ENCODE results near the gene ZNF444. TPM values are rescaled to one million over a fixed set of nuclear protein-coding genes. Genes with fewer than 3 reads are reported as not detected.

Gene ZNF444
- total and polyA plus RNA-seq, 2 of the 8 experiments (the other 6 are each of a cell fraction or from before 2014, with no cell fraction given): 49.5 to 54.5 TPM

DNA sequence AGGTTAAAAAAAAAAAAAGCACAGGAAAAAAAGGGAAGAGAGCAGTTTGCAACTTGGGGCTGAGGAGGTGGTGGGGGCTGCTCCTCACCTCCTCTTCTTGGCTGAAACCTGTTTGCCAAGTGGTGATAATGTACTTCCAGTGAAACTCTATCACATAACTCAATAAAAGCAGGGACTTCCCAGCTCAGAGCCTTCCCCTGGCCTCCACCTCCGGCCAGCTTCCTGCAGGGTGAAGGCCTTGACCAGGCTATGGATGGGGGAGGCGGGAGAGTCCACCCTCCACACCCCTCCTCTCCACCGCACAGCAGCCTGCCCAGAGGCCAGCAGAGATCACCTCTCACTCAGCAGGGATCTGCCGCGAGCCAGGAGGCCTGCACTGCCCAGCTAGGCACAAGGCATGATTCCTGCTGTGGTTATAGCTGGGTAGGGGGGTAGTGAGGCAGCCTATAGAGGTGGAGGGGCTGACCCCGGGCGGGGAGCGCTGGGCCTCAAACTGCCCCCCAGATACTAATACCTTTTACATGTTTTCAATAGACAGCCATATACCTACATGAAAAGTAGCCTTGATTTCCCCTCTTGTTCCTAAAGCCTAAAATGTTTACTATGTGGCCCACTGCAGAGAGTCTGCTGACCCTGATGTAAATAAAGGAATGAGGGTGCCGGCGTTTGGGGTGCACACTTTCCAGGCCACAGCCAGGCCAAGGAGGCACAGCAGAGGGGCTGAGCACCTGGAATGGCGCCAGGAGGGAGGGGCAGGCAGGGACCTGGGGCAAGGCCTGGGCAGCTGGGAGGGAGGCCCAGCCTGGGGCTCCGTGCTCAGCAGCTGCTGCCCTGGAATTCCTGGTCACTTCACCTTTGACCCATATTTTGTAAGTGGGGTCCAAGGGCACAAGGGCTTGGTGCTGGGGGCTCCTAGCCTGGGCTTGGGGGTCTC is 30.3 kb upstream of the ZNF444 start:
- no peak overlapping the region for H2AK5ac ChIP-seq (ENCODE audit: low read depth, low read length)
- H3K23me2 ChIP-seq (ENCODE audit: low read depth, low read length): no peaks in the 10 kb centered on the region
- H3K4ac ChIP-seq (replicated peaks; ENCODE audit: insufficient read length, low read depth, low read length): no peak overlapping the region
- H3K14ac ChIP-seq (ENCODE audit: insufficient read length): no peak overlapping the region
- no peak overlapping the region for H3K4me3 ChIP-seq (ENCODE audit: extremely low read depth in 1 of 4, insufficient read depth in 2 of 4, low read depth in 3 of 4, low read length in 4 of 4)
- H2BK12ac ChIP-seq (ENCODE audit: low read depth, low read length): no peak overlapping the region
- no peak overlapping the region for H3K23ac ChIP-seq (ENCODE audit: insufficient read length)
- H3K4me1 ChIP-seq (replicated peaks in 1 of 4; ENCODE audit: control insufficient read depth in 3 of 4, insufficient read depth in 4 of 4, low read length in 3 of 4): peaks cover 6 to 60% (median 40%) of the 10 kb centered on the region in 4 experiments
- no peak overlapping the region for H3K9ac ChIP-seq (replicated peaks in 1 of 4; ENCODE audit: extremely low read depth in 1 of 4, low read depth in 3 of 4, low read length in 3 of 4)
- no peak overlapping the region for H2BK15ac ChIP-seq (ENCODE audit: low read length)
- peaks cover 20% of the 10 kb centered on the region for H3K79me1 ChIP-seq (ENCODE audit: low read depth, low read length)
- no peak overlapping the region for H2BK120ac ChIP-seq (replicated peaks; ENCODE audit: low read depth, low read length)
- no peak overlapping the region for H3K18ac ChIP-seq (ENCODE audit: extremely low read depth, low read length)
- H2BK20ac ChIP-seq (ENCODE audit: low read length): no peak overlapping the region
- H3K27ac ChIP-seq (ENCODE audit: low read depth, low read length): no peak overlapping the region; the same call in 1 of the 2 replicates
- H3K79me2 ChIP-seq (ENCODE audit: control insufficient read depth in 1 of 2, insufficient read depth in 2 of 2, low read length in 2 of 2): peaks cover 49 to 96% of the 10 kb centered on the region in 2 experiments
- H2AFZ ChIP-seq (ENCODE audit: low read length): no peak overlapping the region
- POLR2A ChIA-PET (ENCODE audit: partially characterized antibody): interaction anchor here (1.0 to 6.0 kb wide), 10 partner anchors 8 to 51 kb away, joined by 3 to 51 read pairs (median 6); partner anchors contain the start of gene ZNF787
- 67% methylated on average over 12 of the region's 12 CpGs; no CpG with 5 or more reads in 1 of the 2 experiments for WGBS, 2 experiments (ENCODE audit: extremely low coverage in 1 of 2, insufficient coverage in 1 of 2, insufficient read length in 1 of 2, insufficient replicate concordance in 2 of 2, low coverage in 1 of 2, low lambda C conversion rate in 2 of 2, missing lambda C conversion rate in 1 of 2)
- peak overlapping the region; percentile 13 to 31 for H3K4me2 ChIP-seq (ENCODE audit: insufficient read depth in 1 of 2, low read depth in 2 of 2, low read length in 2 of 2)
- TF ChIP-seq SIN3A (conservative IDR thresholded peaks at IDR 0.05 in 1 of 2, IDR thresholded peaks at IDR 0.05 in 1 of 2; ENCODE audit: low read depth in 1 of 2, low read length in 2 of 2): no peak
- peak; percentile 17 for TF ChIP-seq ASH2L (IDR thresholded peaks at IDR 0.05; ENCODE audit: low read length)
- H2BK5ac ChIP-seq (ENCODE audit: low read depth, low read length): peak overlapping the region; percentile 72
- DNase-seq (ENCODE audit: low read depth in 1 of 2, low spot score in 2 of 2) (no peak), FAIRE-seq (no peak)
- CTCF ChIA-PET (ENCODE audit: partially characterized antibody): interaction anchor here (0.6 to 1.9 kb wide), 9 partner anchors 32 to 563 kb away, joined by 3 to 5 read pairs (median 3); no protein-coding TSS in a partner anchor
- H4K5ac ChIP-seq (ENCODE audit: insufficient read length, low read depth, low read length): no peak overlapping the region
- H4K91ac ChIP-seq (replicated peaks; ENCODE audit: insufficient read length, low read length): no peak overlapping the region
- H4K20me1 ChIP-seq (replicated peaks in 1 of 2; ENCODE audit: control insufficient read depth in 1 of 2, insufficient read depth in 2 of 2, low read length in 2 of 2): peaks cover 58 to 60% of the 10 kb centered on the region in 2 experiments
- H3K36me3 ChIP-seq (ENCODE audit: control insufficient read depth in 2 of 4, insufficient read depth in 4 of 4, low read length in 3 of 4): no peaks in the 10 kb centered on the region
- no peaks in the 10 kb centered on the region for H3K9me3 ChIP-seq (ENCODE audit: insufficient read depth in 2 of 2, low read depth in 1 of 2, low read length in 1 of 2)
- no peak overlapping the region for H3K56ac ChIP-seq (replicated peaks; ENCODE audit: insufficient read length, low read depth, low read length)
- H4K8ac ChIP-seq (ENCODE audit: extremely low read depth, insufficient read depth, low read length): no peak overlapping the region
- no peaks in the 10 kb centered on the region; a peak in 1 of 7 replicates for H3K27me3 ChIP-seq (replicated peaks in 1 of 4; ENCODE audit: control insufficient read depth in 3 of 4, extremely low read depth in 1 of 4, insufficient read depth in 3 of 4, low read length in 3 of 4)

Data from H1 (cell line).